GM20431 (cell line): ENCODE results near the gene SLC15A5.

Source experiments
- in situ Hi-C: fragments of 300-500 bp; cut with MseI, MboI; formaldehyde crosslinking; loops from one replicate; pipeline ENCODE4 v1.15.0; 2020; ENCODE audit warnings: low sequenced_read_pairs; ENCODE audit not compliant: unreplicated experiment

SLC15A5 gene

GRCh38 chr12:16269946-16270345 lies 7.5 kb downstream of the SLC15A5 start:
- in situ Hi-C loops: no loop called here

- in situ Hi-C loops: no loop called here
These were observed 11.4 kb downstream of the SLC15A5 start for GRCh38 chr12:16266085-16266484.

DNA sequence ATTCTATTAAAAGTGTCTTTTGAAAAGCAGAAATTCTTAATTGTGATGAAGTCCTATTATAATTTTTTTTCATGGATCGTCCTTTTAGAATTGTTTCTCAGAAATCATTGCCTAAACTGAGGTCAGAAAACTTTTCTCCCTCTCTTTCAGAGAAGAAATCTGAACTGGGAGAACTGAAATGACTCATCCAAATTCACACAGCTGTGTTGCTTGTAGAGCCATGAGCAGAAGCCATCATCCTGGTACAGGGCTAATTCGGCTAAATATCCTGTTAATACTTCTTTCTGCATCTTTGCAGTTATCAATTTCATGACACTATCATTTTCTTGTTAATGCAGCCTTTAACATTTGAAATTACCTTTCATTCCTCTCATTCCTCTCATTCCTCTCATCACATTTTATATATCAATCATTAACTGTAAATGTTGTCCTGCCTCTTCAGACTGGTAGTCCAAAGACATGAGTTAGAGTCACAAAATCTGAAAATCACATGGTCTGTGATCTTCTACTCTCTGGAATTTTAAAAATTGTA lies 15.5 kb downstream of the SLC15A5 start:
- in situ Hi-C loops: no loop called here

GRCh38 chr12:16260206-16260605 lies 17.3 kb downstream of the SLC15A5 start:
- in situ Hi-C loops: no loop called here

DNA sequence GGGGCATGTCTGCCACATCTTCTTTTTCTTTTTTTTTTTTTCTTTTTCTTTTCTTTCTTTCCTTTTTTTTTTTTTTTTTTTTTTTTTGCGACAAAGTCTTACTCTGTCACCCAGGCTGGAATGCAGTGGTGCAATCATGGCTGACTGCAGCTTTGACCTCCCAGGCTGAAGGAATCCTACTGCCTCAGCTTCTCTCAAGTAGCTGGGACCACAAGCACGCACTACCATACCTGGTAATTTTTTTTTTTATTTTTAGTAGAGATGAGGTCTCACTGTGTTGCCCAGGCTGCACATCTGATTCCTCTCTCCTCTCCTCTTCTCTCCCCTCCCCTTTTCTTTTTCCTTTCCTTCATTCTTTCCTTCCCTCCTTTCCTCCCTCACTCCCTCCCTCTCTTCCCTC lies 18.5 kb downstream of the SLC15A5 start:
- in situ Hi-C loops: no loop called here

GRCh38 chr12:16246264-16246663 lies 31.2 kb downstream of the SLC15A5 start:
- in situ Hi-C loops: no loop called here

- in situ Hi-C loops: no loop called here
These were observed 32.3 kb downstream of the SLC15A5 start for GRCh38 chr12:16245209-16245608.

- in situ Hi-C loops: no loop called here
These were observed 33.7 kb downstream of the SLC15A5 start for GRCh38 chr12:16243487-16244412.

DNA sequence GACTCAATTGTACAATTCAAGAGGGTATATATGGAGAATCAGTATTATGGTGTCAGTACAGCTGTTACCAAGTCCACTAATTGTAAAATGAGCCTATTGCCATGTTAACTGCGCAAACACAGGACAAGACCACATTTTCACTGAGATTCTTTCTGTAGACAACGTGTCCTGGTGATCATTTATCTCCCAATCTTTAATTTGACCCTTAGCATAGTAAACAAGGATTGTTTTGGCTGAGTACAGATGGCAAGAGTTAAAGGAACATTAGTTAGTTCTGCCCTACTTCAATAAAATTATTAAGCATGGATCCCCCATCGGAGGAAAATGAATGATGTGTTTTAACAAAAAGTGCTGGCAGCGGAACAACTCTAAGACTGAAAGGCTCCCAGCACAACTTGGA lies 36.1 kb downstream of the SLC15A5 start:
- in situ Hi-C loops: no loop called here

- in situ Hi-C loops: no loop called here
These were observed 38.8 kb downstream of the SLC15A5 start for GRCh38 chr12:16238661-16239060.

- in situ Hi-C loops: no loop called here
These were observed 47.8 kb downstream of the SLC15A5 start for GRCh38 chr12:16229676-16230075.

DNA sequence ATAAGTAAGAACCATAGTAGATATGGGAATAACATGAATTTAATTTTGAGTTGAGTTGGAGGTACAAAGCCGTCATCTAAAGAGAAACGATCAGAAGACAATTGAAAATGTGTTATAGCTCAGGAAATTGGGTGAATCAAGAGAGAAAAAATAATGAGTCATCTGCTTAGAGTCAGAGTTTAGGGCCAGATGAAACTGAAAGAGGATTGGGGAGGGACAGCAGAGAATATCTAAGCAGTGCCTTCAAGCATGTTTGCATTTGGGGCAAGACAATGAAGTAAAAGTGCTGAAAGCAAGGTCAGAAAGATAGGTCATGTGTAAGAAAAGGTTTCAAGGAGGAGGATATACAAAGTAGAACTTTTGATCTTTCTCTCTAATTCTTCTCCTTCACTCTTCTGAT lies 49.4 kb downstream of the SLC15A5 start:
- in situ Hi-C loops: no loop called here

GRCh38 chr12:16225692-16226091 lies 51.8 kb downstream of the SLC15A5 start:
- in situ Hi-C loops: no loop called here

- in situ Hi-C loops: no loop called here
These were observed 53.3 kb downstream of the SLC15A5 start for GRCh38 chr12:16224196-16224595.

DNA sequence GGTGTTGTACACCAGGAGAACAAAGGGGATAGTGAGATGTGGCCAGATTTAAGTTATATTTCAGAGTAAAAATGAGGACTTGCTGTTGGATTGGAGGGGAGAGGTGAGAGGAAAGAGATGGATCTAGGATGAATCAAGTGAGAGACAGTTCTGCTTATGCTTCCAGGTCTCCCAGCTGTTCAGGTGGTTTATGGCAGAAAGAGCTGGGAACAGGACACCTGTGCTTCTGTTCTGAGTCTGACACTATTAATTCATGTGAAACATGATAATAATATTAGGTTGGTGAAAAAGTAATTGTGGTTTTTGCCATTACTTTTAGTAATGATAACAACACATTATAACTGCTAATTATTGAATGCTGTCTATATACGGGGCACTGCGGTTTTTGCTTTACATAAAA lies 55.7 kb downstream of the SLC15A5 start:
- in situ Hi-C loops: no loop called here

GRCh38 chr12:16220120-16220519 lies 57.4 kb downstream of the SLC15A5 start:
- in situ Hi-C loops: no loop called here

GRCh38 chr12:16218934-16219751 lies 58.3 kb downstream of the SLC15A5 start:
- in situ Hi-C loops: no loop called here

- in situ Hi-C loops: no loop called here
These were observed 59.3 kb downstream of the SLC15A5 start for GRCh38 chr12:16218234-16218633.

- in situ Hi-C loops: no loop called here
These were observed 65.8 kb downstream of the SLC15A5 start for GRCh38 chr12:16211731-16212130.

GRCh38 chr12:16198884-16199283 lies 78.6 kb downstream of the SLC15A5 start:
- in situ Hi-C loops: no loop called here

GRCh38 chr12:16197600-16197999 lies 79.9 kb downstream of the SLC15A5 start:
- in situ Hi-C loops: no loop called here
